Measurements from ENCODE around the gene KIF13A.

- no peak for TF ChIP-seq FOXP1 (CRISPR knock-in tag; IDR thresholded peaks at IDR 0.05)
- TF ChIP-seq CBFA2T2 (conservative IDR thresholded peaks at IDR 0.05): no peak
- no peak for TF ChIP-seq FOXM1 (IDR thresholded peaks at IDR 0.05; ENCODE audit: low read depth)
- TF ChIP-seq FOXM1 (CRISPR knock-in tag; IDR thresholded peaks at IDR 0.05; ENCODE audit: low read depth): no peak
- no peak for TF ChIP-seq POLR2AphosphoS5 (IDR thresholded peaks at IDR 0.05; ENCODE audit: control insufficient read depth, insufficient read depth, low read depth, low read length)
- TF ChIP-seq EZH2 (IDR thresholded peaks at IDR 0.05; ENCODE audit: borderline replicate concordance, low read depth, low read length): no peak
- no peak for TF ChIP-seq SAP30 (IDR thresholded peaks at IDR 0.05; ENCODE audit: borderline replicate concordance, insufficient read depth, low read depth, low read length, poor library complexity, severe bottlenecking)
- no peak for TF ChIP-seq CTCF (IDR thresholded peaks at IDR 0.05 in 2 of 3, conservative IDR thresholded peaks at IDR 0.05 in 1 of 3; ENCODE audit: insufficient read depth in 2 of 3, low read depth in 1 of 3, low read length in 3 of 3)
- TF ChIP-seq BCLAF1 (IDR thresholded peaks at IDR 0.05; ENCODE audit: borderline replicate concordance in 1 of 2, control insufficient read depth in 1 of 2, low read depth in 2 of 2, low read length in 1 of 2): no peak
- no peak for TF ChIP-seq ZNF184 (CRISPR knock-in tag; IDR thresholded peaks at IDR 0.05)
- no peak for TF ChIP-seq NR2F6 (CRISPR knock-in tag; IDR thresholded peaks at IDR 0.05)
- no peak for TF ChIP-seq E2F6 (IDR thresholded peaks at IDR 0.05; ENCODE audit: borderline replicate concordance in 1 of 2, extremely low read depth in 1 of 2, insufficient read depth in 1 of 2, insufficient read length in 1 of 2, low read depth in 1 of 2, low read length in 1 of 2, poor library complexity in 1 of 2, severe bottlenecking in 1 of 2)
- no peak for TF ChIP-seq CHD1 (IDR thresholded peaks at IDR 0.05; ENCODE audit: low read length)
- TF ChIP-seq MGA (IDR thresholded peaks at IDR 0.05): no peak
Measured at GRCh38 chr6:17871836-17872235, 115.6 kb downstream of the KIF13A start.
